PFSK-1 (cell line): ENCODE measurements around the gene DDX17.

Experiments
- FOXP2 ChIP-seq: optimal IDR thresholded peaks from 2 replicates; pipeline ENCODE3; 2011; ENCODE audit warnings: borderline replicate concordance, control low read depth, inconsistent platforms; ENCODE audit not compliant: insufficient read depth; ENCODE audit errors: extremely low read length, extremely low read depth
- POLR2AphosphoS5 ChIP-seq: IDR thresholded peaks from 2 replicates; pipeline ENCODE4 v1.6.1; 2012; ENCODE audit warnings: low read depth, mild to moderate bottlenecking, control low read depth, low read length, moderate library complexity
- REST ChIP-seq, 2 experiments: IDR thresholded peaks; 2 replicates each; pipeline versions ENCODE4 v1.6.1 to v1.8.0; 2011 to 2012; ENCODE audit warnings: low read depth in 2 of 2, low read length in 2 of 2, control low read depth in 1 of 2, inconsistent platforms in 1 of 2, mild to moderate bottlenecking in 1 of 2, moderate library complexity in 1 of 2; ENCODE audit not compliant: insufficient read depth in 1 of 2
- SIN3A ChIP-seq: IDR thresholded peaks from 2 replicates; pipeline ENCODE4 v1.6.1; 2012; ENCODE audit warnings: mild to moderate bottlenecking, low read length, moderate library complexity, borderline replicate concordance; ENCODE audit not compliant: insufficient read depth
- TAF1 ChIP-seq: IDR thresholded peaks from 2 replicates; pipeline ENCODE4 v1.6.1; 2012; ENCODE audit warnings: low read length, control low read depth, borderline replicate concordance; ENCODE audit not compliant: insufficient read depth

DDX17 gene

GRCh38 chr22:38519453-38520250, 13.5 kb upstream of the DDX17 start:
- no peak for TF ChIP-seq POLR2AphosphoS5
- no peak for TF ChIP-seq TAF1

- no peak for TF ChIP-seq REST (IDR thresholded peaks at IDR 0.05; ENCODE audit: insufficient read depth in 1 of 2, low read depth in 2 of 2, low read length in 2 of 2)
- TF ChIP-seq SIN3A: no peak
- no peak for TF ChIP-seq TAF1
- no peak for TF ChIP-seq FOXP2
- no peak for TF ChIP-seq POLR2AphosphoS5
Observed at GRCh38 chr22:38518620-38519019, 12.5 kb upstream of the DDX17 start.

- no peak for TF ChIP-seq POLR2AphosphoS5
- no peak for TF ChIP-seq SIN3A
- TF ChIP-seq REST (IDR thresholded peaks at IDR 0.05; ENCODE audit: insufficient read depth in 1 of 2, low read depth in 2 of 2, low read length in 2 of 2): no peak
Observed at GRCh38 chr22:38513063-38513462, 7.0 kb upstream of the DDX17 start.

- TF ChIP-seq TAF1 (no peak), FOXP2 (no peak), SIN3A (no peak), POLR2AphosphoS5 (no peak), REST (IDR thresholded peaks at IDR 0.05; ENCODE audit: insufficient read depth in 1 of 2, low read depth in 2 of 2, low read length in 2 of 2) (no peak)
Observed at GRCh38 chr22:38510416-38510970, 4.4 kb upstream of the DDX17 start.

- no peak for TF ChIP-seq REST (IDR thresholded peaks at IDR 0.05; ENCODE audit: insufficient read depth in 1 of 2, low read depth in 2 of 2, low read length in 2 of 2)
- no peak for TF ChIP-seq SIN3A
- no peak for TF ChIP-seq TAF1
- no peak for TF ChIP-seq POLR2AphosphoS5
- TF ChIP-seq FOXP2: no peak
Observed at GRCh38 chr22:38505541-38506117, 482 bp downstream of the DDX17 start.
